RWPE1 (cell line): ENCODE data around the gene KRCC1.

Experiments used
- CTCF ChIA-PET: fragments of 350-600 bp; sonication (Branson Sonifier 250); formaldehyde crosslinking; extraction: SDS; loops from one replicate; lab custom pipeline; 2021; lab: Yijun Ruan, JAX
- POLR2A ChIA-PET: fragments of 400-600 bp; formaldehyde crosslinking; extraction: SDS; loops from one replicate; lab custom pipeline; 2020; ENCODE audit warnings: antibody characterized with exemption; ENCODE audit not compliant: low non-redundant PET; lab: Yijun Ruan, JAX
- DNase-seq: peaks from one replicate; pipeline ENCODE4 v3.0.0; 2012; ENCODE audit warnings: low spot score
- H3K27ac ChIP-seq: fragments of 450-650 bp; 2 replicates; pipeline ENCODE4 v1.5.1; 2017
- TF ChIP-seq, protein P1 (sequence below): fragments of 450-650 bp; conservative IDR thresholded peaks from 2 replicates; pipeline ENCODE4 v1.5.1; 2017; ENCODE audit warnings: low read depth, mild to moderate bottlenecking

Gene KRCC1

GRCh38 chr2:88081924-88082608, 26.5 kb upstream of the KRCC1 start:
- no peak overlapping the region for H3K27ac ChIP-seq
- ChIA-PET POLR2A (no interaction called here), CTCF (no interaction called here)
- DNase-seq: no peak
- TF ChIP-seq, protein P1, sequence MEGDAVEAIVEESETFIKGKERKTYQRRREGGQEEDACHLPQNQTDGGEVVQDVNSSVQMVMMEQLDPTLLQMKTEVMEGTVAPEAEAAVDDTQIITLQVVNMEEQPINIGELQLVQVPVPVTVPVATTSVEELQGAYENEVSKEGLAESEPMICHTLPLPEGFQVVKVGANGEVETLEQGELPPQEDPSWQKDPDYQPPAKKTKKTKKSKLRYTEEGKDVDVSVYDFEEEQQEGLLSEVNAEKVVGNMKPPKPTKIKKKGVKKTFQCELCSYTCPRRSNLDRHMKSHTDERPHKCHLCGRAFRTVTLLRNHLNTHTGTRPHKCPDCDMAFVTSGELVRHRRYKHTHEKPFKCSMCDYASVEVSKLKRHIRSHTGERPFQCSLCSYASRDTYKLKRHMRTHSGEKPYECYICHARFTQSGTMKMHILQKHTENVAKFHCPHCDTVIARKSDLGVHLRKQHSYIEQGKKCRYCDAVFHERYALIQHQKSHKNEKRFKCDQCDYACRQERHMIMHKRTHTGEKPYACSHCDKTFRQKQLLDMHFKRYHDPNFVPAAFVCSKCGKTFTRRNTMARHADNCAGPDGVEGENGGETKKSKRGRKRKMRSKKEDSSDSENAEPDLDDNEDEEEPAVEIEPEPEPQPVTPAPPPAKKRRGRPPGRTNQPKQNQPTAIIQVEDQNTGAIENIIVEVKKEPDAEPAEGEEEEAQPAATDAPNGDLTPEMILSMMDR: no peak

DNA sequence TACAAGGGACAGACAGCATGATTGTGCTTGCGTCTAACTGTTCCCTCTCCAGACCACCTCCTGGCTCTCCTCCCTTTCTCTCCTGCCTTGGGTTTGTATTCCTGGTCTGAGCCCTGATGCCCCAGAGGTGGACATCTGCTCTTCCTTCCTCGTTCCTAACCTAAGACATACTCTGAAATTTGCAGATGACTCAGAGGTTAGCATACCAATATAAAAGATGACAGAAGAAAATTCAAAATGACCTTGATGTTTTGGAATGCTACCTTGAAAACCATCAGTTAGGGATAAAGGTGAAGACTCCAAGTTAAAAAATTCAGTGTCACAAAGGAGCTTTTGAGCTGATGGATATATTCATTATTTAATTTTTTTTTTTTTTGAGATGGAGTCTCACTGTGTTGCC, 25.0 kb upstream of the KRCC1 start:
- CTCF ChIA-PET: interaction anchor here (0.9 kb wide), 1 partner anchor 20 kb away, joined by 3 read pairs; no protein-coding TSS in a partner anchor
- POLR2A ChIA-PET: no interaction called here
- TF ChIP-seq, protein P1: no peak
- H3K27ac ChIP-seq: no peak overlapping the region
- no peak for DNase-seq

GRCh38 chr2:88078643-88079172, 23.1 kb upstream of the KRCC1 start:
- H3K27ac ChIP-seq: no peak overlapping the region
- ChIA-PET CTCF (no interaction called here), POLR2A (no interaction called here)
- TF ChIP-seq, protein P1: no peak
- DNase-seq: no peak

DNA sequence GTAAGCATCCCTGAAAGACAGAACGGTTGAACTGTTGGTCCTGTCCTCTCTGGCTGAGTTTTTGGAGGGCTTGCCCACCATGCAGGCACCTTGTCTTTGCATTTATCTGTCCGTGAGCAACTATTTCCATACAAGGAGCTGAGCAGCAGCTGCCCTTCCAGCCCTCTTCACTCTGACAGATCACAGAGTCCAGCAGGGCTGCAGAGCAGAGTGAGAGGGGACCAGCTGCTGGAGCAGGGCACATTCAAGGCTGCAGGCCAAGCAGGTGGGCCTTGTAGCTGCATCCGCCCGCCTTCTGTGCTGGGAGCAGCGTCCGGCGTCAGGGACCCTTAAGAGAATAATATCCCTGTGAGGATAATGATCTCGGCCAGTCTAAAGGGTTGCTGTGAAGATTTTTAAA, 21.5 kb upstream of the KRCC1 start:
- CTCF ChIA-PET: no interaction called here

DNA sequence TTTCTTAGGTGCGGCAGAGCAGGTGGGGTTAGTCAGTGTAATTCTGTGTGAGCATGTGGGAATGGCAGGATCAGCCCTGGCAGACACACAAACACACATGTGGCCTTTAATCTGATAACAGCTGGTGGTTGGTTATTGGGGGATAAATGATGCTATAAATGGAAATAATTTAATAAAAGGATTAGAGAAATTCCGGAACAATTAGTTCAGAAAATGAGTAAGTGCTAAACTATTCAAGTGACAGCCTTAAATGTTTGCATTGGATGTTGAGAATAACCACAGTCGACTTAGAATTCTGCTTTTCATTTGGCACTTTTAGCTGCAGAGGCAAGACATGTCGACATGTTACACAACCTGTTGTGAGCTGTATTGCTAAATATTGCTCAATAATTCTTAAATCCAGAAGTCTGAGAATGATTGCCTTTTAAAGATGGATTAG, 19.3 kb upstream of the KRCC1 start:
- POLR2A ChIA-PET: no interaction called here
- H3K27ac ChIP-seq: no peak overlapping the region
- peak; percentile 47 for DNase-seq
- TF ChIP-seq, protein P1: no peak
- CTCF ChIA-PET: interaction anchor here (0.5 kb wide), 1 partner anchor 24 kb away, joined by 3 read pairs; no protein-coding TSS in a partner anchor

More for the DNA sequence above, 21.5 kb upstream of the KRCC1 start:
- no peak overlapping the region for H3K27ac ChIP-seq
- TF ChIP-seq, protein P1: no peak
- POLR2A ChIA-PET: no interaction called here
- no peak for DNase-seq

DNA sequence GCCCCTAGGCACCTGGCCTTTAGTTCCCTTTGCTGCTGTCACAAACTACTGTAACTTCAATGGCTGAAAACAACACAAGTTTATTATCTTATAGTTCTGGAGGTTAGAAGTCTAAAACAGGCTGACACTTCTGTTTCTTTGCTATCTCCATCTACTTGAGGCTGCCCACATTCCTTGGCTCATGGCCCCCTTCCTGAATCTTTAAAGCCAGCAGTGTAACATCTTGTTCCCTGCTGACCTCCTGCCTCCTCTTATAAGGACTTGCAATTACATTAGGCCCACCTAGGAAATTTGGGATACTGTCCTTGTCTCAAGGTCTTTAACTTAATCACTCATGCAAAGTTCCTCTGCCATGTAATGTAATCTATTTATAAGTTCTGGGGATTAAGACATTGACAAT, 18.6 kb upstream of the KRCC1 start:
- no peak for DNase-seq
- POLR2A ChIA-PET: no interaction called here
- H3K27ac ChIP-seq: no peak overlapping the region
- TF ChIP-seq, protein P1: no peak
- CTCF ChIA-PET: interaction anchor here (0.5 kb wide), 1 partner anchor 23 kb away, joined by 3 read pairs; no protein-coding TSS in a partner anchor
